ENCODE results near the gene TMEM80.

Gene TMEM80

DNA sequence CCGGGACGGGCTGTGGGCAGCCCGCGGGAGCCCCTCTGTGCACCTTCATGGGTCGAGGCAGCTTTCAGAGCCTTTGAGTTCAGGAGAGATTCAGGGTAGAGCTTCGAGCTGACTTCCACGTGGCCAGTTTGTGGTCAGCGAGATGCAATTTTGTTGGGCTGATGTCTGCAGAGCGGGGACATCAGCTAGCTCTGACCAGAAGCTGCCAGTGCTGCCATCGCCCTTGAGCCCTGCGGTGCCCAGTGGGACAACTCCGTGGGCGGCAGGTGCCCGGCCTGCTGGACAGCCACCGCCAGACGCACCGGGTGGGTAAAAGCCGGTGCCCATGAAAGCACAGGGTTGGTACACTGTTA, 52.4 kb downstream of the TMEM80 start:
- DNase-seq: peak; percentile 72

DNA sequence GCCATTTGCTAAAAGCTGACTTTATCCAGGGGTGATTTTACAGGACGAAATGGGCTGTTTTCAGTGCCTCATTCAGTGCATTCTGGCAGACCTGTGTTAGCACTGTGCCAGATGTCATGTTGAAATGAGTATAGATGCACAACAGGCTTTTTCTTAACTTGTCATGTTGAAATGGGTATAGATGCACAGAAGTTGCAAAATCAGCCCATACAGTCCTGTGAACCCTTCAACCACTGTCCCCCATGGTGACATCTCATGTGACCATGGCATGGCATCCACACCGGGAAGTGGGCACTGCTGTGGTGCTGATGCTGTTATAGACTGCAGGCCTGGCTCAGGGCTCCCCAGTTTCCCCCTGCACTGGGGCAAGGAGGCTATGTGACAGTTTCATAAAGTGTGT, 54.1 kb downstream of the TMEM80 start:
- DNase-seq: no peak
